Caco-2 (cell line): ENCODE measurements around the gene PYCARD. TPM values are rescaled to one million over a fixed set of nuclear protein-coding genes. Genes with fewer than 3 reads are reported as not detected.
A peak's percentile ranks its signal among the peaks of the same experiment; 100 is the strongest.

Experiments used
- BruUV-seq: library from RNA; stranded (reverse); fragments of 400-500 nt; replicated peaks from 2 replicates; lab custom pipeline; 2021; lab: Mats Ljungman, UMichigan
- CTCF ChIA-PET: fragments of 300-600 bp; sonication (Branson Sonifier 250); formaldehyde crosslinking; loops from one replicate; lab custom pipeline; 2022; ENCODE audit warnings: antibody characterized with exemption; lab: Charles Lee
- POLR2A ChIA-PET: fragments of 300-600 bp; sonication (Branson Sonifier 250); formaldehyde crosslinking; loops from one replicate; lab custom pipeline; 2022; ENCODE audit warnings: antibody characterized with exemption; lab: Charles Lee
- DNase-seq, 2 experiments: peaks; one replicate each; pipeline versions ENCODE4 v3.0.0 to v3.0.0-alpha.2; 2020 to 2022
- H3K27me3 ChIP-seq: replicated peaks from 2 replicates; pipeline ENCODE4 v1.6.0; 2011; ENCODE audit warnings: low read length; ENCODE audit not compliant: control insufficient read depth, insufficient read depth
- H3K36me3 ChIP-seq: 2 replicates; pipeline ENCODE4 v1.5.1; 2011; ENCODE audit warnings: low read length; ENCODE audit not compliant: control insufficient read depth, insufficient read depth
- H3K4me1 ChIP-seq: fragments of 250-450 bp; sonication (Bioruptor Pico); 2 replicates; pipeline ENCODE4 v1.5.1; 2020; ENCODE audit warnings: mild to moderate bottlenecking
- H3K4me3 ChIP-seq: 2 replicates; pipeline ENCODE4 v1.5.1; 2011; ENCODE audit warnings: low read depth, mild to moderate bottlenecking, control low read depth, low read length
- H3K9me3 ChIP-seq: fragments of 250-450 bp; sonication (Bioruptor Pico); 2 replicates; pipeline ENCODE4 v1.5.1; 2020; ENCODE audit warnings: mild to moderate bottlenecking, moderate library complexity
- H3K27ac Mint-ChIP-seq: one replicate; pipeline ENCODE4 v1.8.0; 2022; ENCODE audit warnings: mixed read lengths; ENCODE audit not compliant: unreplicated experiment
- H3K27me3 Mint-ChIP-seq: one replicate; pipeline ENCODE4 v1.8.0; 2022; ENCODE audit warnings: mixed read lengths; ENCODE audit not compliant: insufficient read depth, unreplicated experiment
- H3K36me3 Mint-ChIP-seq: one replicate; pipeline ENCODE4 v1.8.0; 2022; ENCODE audit warnings: mild to moderate bottlenecking, mixed read lengths; ENCODE audit not compliant: insufficient read depth, unreplicated experiment
- H3K4me1 Mint-ChIP-seq: one replicate; pipeline ENCODE4 v1.8.0; 2022; ENCODE audit warnings: low read depth, mixed read lengths; ENCODE audit not compliant: unreplicated experiment
- H3K4me3 Mint-ChIP-seq: one replicate; pipeline ENCODE4 v1.8.0; 2022; ENCODE audit warnings: mild to moderate bottlenecking, moderate library complexity, mixed read lengths; ENCODE audit not compliant: unreplicated experiment
- H3K9me3 Mint-ChIP-seq: one replicate; pipeline ENCODE4 v1.8.0; 2022; ENCODE audit warnings: mixed read lengths; ENCODE audit not compliant: unreplicated experiment
- intact Hi-C: fragments of 100-400 bp; cut with micrococcal nuclease; formaldehyde crosslinking; loops from one replicate; pipeline ENCODE4 v1.10.0; 2022; ENCODE audit not compliant: unreplicated experiment
- total RNA-seq: library from RNA; stranded (reverse); gene quantifications from 2 replicates; pipeline ENCODE4 v1.2.3, GENCODE V29; 2022
- TF ChIP-seq, protein P1 (sequence below), 2 experiments: fragments of 200-600 bp in 1 of 2; IDR thresholded peaks; 1 replicate in 1 of 2; 2 replicates in 1 of 2; pipeline versions ENCODE4 v1.5.1 to v1.8.0; 2011 to 2022; ENCODE audit warnings: antibody characterized with exemption in 1 of 2, control low read depth in 1 of 2, inconsistent platforms in 1 of 2, low read depth in 1 of 2, low read length in 1 of 2, mild to moderate bottlenecking in 1 of 2, moderate library complexity in 1 of 2; ENCODE audit not compliant: insufficient read depth in 1 of 2, severe bottlenecking in 1 of 2, unreplicated experiment in 1 of 2

Gene PYCARD
- total RNA-seq, 1 experiment from 2014 or later, result 0.84 TPM

DNA sequence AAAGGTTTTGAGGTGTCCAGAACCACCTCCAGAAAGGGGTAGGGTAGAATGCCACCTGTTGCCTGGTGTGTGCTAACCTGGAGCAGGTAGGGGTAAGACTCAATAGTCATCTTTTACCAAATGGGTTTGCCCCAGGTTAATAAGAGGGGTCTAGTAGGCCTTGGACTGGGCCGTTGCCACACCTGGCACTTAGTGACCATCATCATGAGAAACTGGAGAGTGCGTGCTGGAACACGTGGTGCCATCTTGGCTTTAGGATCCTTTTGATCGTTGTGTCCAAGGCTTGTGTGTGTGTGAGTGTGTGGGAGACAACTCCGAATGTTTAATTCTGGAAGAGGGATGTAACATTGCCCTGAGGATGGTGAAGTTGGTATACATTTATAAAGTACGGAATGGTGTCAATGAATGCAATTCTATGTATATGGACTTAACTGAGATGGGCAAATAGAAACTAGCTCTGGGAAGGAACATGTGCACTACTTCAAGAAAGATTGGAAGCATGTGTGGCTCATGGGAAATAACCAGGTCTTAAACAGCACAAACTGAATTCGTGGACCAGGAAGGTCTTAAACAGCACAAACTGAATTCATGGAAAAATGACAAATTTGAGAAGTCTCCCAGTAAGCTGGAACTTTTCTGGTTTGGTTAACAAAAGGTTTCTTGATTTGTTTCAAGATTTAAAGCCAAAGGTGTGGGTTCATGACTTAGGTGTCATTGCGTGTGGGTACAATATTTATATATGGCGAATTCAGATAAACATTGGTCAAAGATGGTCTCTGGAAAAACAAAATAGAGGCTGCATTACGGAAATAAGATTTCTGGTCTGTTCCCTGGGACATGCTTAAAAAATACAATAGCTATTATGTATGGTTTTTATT, 15.4 kb downstream of the PYCARD start:
- no peaks in the 10 kb centered on the region for H3K9me3 Mint-ChIP-seq
- intact Hi-C loops, result no loop called here
- Histone ChIP-seq H3K4me3 (no peak overlapping the region), H3K36me3 (peaks cover 11% of the 10 kb centered on the region), H3K9me3 (no peaks in the 10 kb centered on the region), H3K27me3 (no peaks in the 10 kb centered on the region), H3K4me1 (no peaks in the 10 kb centered on the region)
- ChIA-PET CTCF (no interaction called here), POLR2A (no interaction called here)
- TF ChIP-seq, protein P1, sequence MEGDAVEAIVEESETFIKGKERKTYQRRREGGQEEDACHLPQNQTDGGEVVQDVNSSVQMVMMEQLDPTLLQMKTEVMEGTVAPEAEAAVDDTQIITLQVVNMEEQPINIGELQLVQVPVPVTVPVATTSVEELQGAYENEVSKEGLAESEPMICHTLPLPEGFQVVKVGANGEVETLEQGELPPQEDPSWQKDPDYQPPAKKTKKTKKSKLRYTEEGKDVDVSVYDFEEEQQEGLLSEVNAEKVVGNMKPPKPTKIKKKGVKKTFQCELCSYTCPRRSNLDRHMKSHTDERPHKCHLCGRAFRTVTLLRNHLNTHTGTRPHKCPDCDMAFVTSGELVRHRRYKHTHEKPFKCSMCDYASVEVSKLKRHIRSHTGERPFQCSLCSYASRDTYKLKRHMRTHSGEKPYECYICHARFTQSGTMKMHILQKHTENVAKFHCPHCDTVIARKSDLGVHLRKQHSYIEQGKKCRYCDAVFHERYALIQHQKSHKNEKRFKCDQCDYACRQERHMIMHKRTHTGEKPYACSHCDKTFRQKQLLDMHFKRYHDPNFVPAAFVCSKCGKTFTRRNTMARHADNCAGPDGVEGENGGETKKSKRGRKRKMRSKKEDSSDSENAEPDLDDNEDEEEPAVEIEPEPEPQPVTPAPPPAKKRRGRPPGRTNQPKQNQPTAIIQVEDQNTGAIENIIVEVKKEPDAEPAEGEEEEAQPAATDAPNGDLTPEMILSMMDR (IDR thresholded peaks at IDR 0.05; ENCODE audit: insufficient read depth in 1 of 2, low read depth in 1 of 2, low read length in 1 of 2, severe bottlenecking in 1 of 2, unreplicated experiment in 1 of 2), result no peak
- H3K27me3 Mint-ChIP-seq, result no peaks in the 10 kb centered on the region
- H3K27ac Mint-ChIP-seq, result no peak overlapping the region
- BruUV-seq, result no TSS peak
- peaks cover 100% of the 10 kb centered on the region for H3K36me3 Mint-ChIP-seq
- no peak for DNase-seq
- H3K4me3 Mint-ChIP-seq, result no peak overlapping the region
- peaks cover 19% of the 10 kb centered on the region for H3K4me1 Mint-ChIP-seq

- H3K36me3 ChIP-seq, result peaks cover 9% of the 10 kb centered on the region
- H3K27ac Mint-ChIP-seq, result no peak overlapping the region
- no peak for DNase-seq
- CTCF ChIA-PET, result no interaction called here
- no peaks in the 10 kb centered on the region for H3K9me3 ChIP-seq
- TF ChIP-seq, protein P1 (IDR thresholded peaks at IDR 0.05; ENCODE audit: insufficient read depth in 1 of 2, low read depth in 1 of 2, low read length in 1 of 2, severe bottlenecking in 1 of 2, unreplicated experiment in 1 of 2), result no peak
- no peaks in the 10 kb centered on the region for H3K4me1 ChIP-seq
- H3K4me1 Mint-ChIP-seq, result peaks cover 19% of the 10 kb centered on the region
- intact Hi-C loops, result no loop called here
- H3K9me3 Mint-ChIP-seq, result no peaks in the 10 kb centered on the region
- no peaks in the 10 kb centered on the region for H3K27me3 Mint-ChIP-seq
- peak overlapping the region; percentile 27 for H3K4me3 Mint-ChIP-seq
- no peak overlapping the region for H3K4me3 ChIP-seq
- no peaks in the 10 kb centered on the region for H3K27me3 ChIP-seq
- no TSS peak for BruUV-seq
- H3K36me3 Mint-ChIP-seq, result peaks cover 100% of the 10 kb centered on the region
- POLR2A ChIA-PET, result no interaction called here
Measured at GRCh38 chr16:31186176-31186575, 16.4 kb downstream of the PYCARD start.

- H3K4me1 ChIP-seq, result no peaks in the 10 kb centered on the region
- no peaks in the 10 kb centered on the region for H3K27me3 ChIP-seq
- Mint-ChIP-seq H3K4me1 (peaks cover 19% of the 10 kb centered on the region), H3K4me3 (peak overlapping the region; percentile 27), H3K27ac (no peak overlapping the region), H3K36me3 (peaks cover 100% of the 10 kb centered on the region), H3K9me3 (no peaks in the 10 kb centered on the region), H3K27me3 (no peaks in the 10 kb centered on the region)
- BruUV-seq, result no TSS peak
- TF ChIP-seq, protein P1 (IDR thresholded peaks at IDR 0.05; ENCODE audit: insufficient read depth in 1 of 2, low read depth in 1 of 2, low read length in 1 of 2, severe bottlenecking in 1 of 2, unreplicated experiment in 1 of 2), result no peak
- H3K36me3 ChIP-seq, result peaks cover 9% of the 10 kb centered on the region
- intact Hi-C loops, result no loop called here
- ChIA-PET CTCF (no interaction called here), POLR2A (no interaction called here)
- H3K9me3 ChIP-seq, result no peaks in the 10 kb centered on the region
- no peak for DNase-seq
- H3K4me3 ChIP-seq, result no peak overlapping the region
Measured at GRCh38 chr16:31185339-31185738, 17.2 kb downstream of the PYCARD start.
